PC-9 (cell line): ENCODE results near the gene SMARCA2. TPM values are rescaled to one million over a fixed set of nuclear protein-coding genes. Genes with fewer than 3 reads are reported as not detected.

Experiments used
- BruUV-seq: library from RNA; stranded (reverse); fragments of 400-500 nt; replicated peaks from 2 replicates; lab custom pipeline; 2021; lab: Mats Ljungman, UMichigan
- CTCF ChIA-PET: fragments of 300-600 bp; sonication (Branson Sonifier 250); formaldehyde crosslinking; loops from one replicate; lab custom pipeline; 2022; ENCODE audit warnings: antibody characterized with exemption; lab: Charles Lee
- POLR2A ChIA-PET: fragments of 300-600 bp; sonication (Branson Sonifier 250); formaldehyde crosslinking; loops from one replicate; lab custom pipeline; 2022; ENCODE audit warnings: antibody characterized with exemption; ENCODE audit not compliant: unreplicated experiment; lab: Charles Lee
- DNase-seq, 2 experiments: peaks; one replicate each; pipeline versions ENCODE4 v3.0.0 to v3.0.0-alpha.2; 2015 to 2022; ENCODE audit warnings: mixed read lengths in 1 of 2
- H2AFZ ChIP-seq: fragments of 200-600 bp; sonication (generic); 2 replicates; pipeline ENCODE4 v1.8.1; 2017; ENCODE audit warnings: antibody characterized with exemption
- H3F3A ChIP-seq: fragments of 200-600 bp; sonication (generic); 2 replicates; pipeline ENCODE4 v1.8.1; 2017; ENCODE audit warnings: antibody characterized with exemption, mild to moderate bottlenecking, low read depth; ENCODE audit not compliant: insufficient read depth
- H3K27ac ChIP-seq: fragments of 200-600 bp; sonication (generic); 2 replicates; pipeline ENCODE4 v1.6.1; 2016; ENCODE audit warnings: mixed run types
- H3K27me3 ChIP-seq: fragments of 200-600 bp; sonication (generic); 2 replicates; pipeline ENCODE4 v1.6.1; 2016; ENCODE audit warnings: low read depth, mixed run types; ENCODE audit not compliant: insufficient read depth
- H3K36me3 ChIP-seq: fragments of 200-600 bp; sonication (generic); 2 replicates; pipeline ENCODE4 v1.6.1; 2016; ENCODE audit warnings: low read depth, mixed run types
- H3K4me1 ChIP-seq: fragments of 200-600 bp; sonication (generic); replicated peaks from 2 replicates; pipeline ENCODE4 v1.6.1; 2016; ENCODE audit warnings: mixed run types; ENCODE audit not compliant: insufficient read depth
- H3K4me2 ChIP-seq: fragments of 200-600 bp; sonication (generic); 2 replicates; pipeline ENCODE4 v1.6.1; 2017; ENCODE audit warnings: mixed run types
- H3K4me3 ChIP-seq: fragments of 200-600 bp; sonication (generic); 2 replicates; pipeline ENCODE4 v1.6.1; 2016; ENCODE audit warnings: mixed run types
- H3K79me2 ChIP-seq: fragments of 200-600 bp; sonication (generic); 2 replicates; pipeline ENCODE4 v1.6.1; 2017; ENCODE audit warnings: low read depth, mixed run types
- H3K9me2 ChIP-seq: fragments of 200-600 bp; sonication (generic); 2 replicates; pipeline ENCODE4 v1.8.1; 2017; ENCODE audit warnings: mild to moderate bottlenecking; ENCODE audit not compliant: insufficient read depth
- H3K9me3 ChIP-seq: fragments of 200-600 bp; sonication (generic); 2 replicates; pipeline ENCODE4 v1.8.1; 2016; ENCODE audit warnings: low read depth; ENCODE audit not compliant: insufficient read depth
- H4K20me1 ChIP-seq: fragments of 200-600 bp; sonication (generic); 2 replicates; pipeline ENCODE4 v1.8.1; 2017; ENCODE audit not compliant: insufficient read depth
- EZH2 ChIP-seq: fragments of 200-600 bp; sonication (generic); IDR thresholded peaks from 2 replicates; pipeline ENCODE4 v1.8.0; 2017; ENCODE audit warnings: antibody characterized with exemption, low read depth
- intact Hi-C: fragments of 100-400 bp; cut with micrococcal nuclease; formaldehyde crosslinking; loops from one replicate; pipeline ENCODE4 v1.10.0; 2022; ENCODE audit not compliant: unreplicated experiment
- total RNA-seq: library from RNA; stranded (reverse); gene quantifications from 2 replicates; pipeline ENCODE4 v1.2.3, GENCODE V29; 2021
- TF ChIP-seq, protein P1 (sequence below): fragments of 200-600 bp; sonication (generic); conservative IDR thresholded peaks from 2 replicates; pipeline ENCODE4 v1.6.1; 2017; ENCODE audit warnings: mixed run types, antibody characterized with exemption, mild to moderate bottlenecking, moderate library complexity

The SMARCA2 gene
- total RNA-seq, 1 experiment from 2014 or later = 29.3 TPM

DNA sequence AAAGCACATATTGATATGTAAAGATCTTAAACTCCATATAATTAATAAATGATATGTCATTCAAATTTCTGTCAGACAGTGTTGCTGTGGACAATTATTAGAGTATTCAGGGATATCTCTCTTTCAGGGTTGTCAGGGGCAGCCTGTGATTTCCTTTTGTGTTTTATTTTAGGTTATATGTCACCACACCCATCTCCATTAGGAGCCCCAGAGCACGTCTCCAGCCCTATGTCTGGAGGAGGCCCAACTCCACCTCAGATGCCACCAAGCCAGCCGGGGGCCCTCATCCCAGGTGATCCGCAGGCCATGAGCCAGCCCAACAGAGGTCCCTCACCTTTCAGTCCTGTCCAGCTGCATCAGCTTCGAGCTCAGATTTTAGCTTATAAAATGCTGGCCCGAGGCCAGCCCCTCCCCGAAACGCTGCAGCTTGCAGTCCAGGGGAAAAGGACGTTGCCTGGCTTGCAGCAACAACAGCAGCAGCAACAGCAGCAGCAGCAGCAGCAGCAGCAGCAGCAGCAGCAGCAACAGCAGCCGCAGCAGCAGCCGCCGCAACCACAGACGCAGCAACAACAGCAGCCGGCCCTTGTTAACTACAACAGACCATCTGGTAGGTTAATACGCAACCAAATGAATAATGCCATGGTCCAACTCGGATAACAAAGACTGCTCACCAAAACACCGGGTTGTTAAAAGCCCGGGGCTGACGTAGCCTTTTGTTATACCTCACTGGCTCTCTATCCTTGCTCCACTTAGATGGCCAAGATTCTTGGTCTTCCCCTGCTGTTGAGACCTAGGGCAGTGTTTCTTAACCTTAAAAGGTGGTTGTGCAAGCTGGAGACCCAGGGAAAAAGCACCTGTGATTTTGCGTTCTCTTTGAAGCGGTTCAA is 24.4 kb downstream of the SMARCA2 start:
- H3K9me3 ChIP-seq = no peaks in the 10 kb centered on the region
- BruUV-seq = no TSS peak
- DNase-seq = no peak
- ChIA-PET CTCF (no interaction called here), POLR2A (no interaction called here)
- no peak for TF ChIP-seq EZH2
- TF ChIP-seq, protein P1, sequence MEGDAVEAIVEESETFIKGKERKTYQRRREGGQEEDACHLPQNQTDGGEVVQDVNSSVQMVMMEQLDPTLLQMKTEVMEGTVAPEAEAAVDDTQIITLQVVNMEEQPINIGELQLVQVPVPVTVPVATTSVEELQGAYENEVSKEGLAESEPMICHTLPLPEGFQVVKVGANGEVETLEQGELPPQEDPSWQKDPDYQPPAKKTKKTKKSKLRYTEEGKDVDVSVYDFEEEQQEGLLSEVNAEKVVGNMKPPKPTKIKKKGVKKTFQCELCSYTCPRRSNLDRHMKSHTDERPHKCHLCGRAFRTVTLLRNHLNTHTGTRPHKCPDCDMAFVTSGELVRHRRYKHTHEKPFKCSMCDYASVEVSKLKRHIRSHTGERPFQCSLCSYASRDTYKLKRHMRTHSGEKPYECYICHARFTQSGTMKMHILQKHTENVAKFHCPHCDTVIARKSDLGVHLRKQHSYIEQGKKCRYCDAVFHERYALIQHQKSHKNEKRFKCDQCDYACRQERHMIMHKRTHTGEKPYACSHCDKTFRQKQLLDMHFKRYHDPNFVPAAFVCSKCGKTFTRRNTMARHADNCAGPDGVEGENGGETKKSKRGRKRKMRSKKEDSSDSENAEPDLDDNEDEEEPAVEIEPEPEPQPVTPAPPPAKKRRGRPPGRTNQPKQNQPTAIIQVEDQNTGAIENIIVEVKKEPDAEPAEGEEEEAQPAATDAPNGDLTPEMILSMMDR = no peak
- H4K20me1 ChIP-seq = no peaks in the 10 kb centered on the region
- no peaks in the 10 kb centered on the region for H3K79me2 ChIP-seq
- intact Hi-C loops = no loop called here
- H3K27ac ChIP-seq = no peak overlapping the region
- no peak overlapping the region for H3K4me2 ChIP-seq
- no peaks in the 10 kb centered on the region for H3K9me2 ChIP-seq
- H2AFZ ChIP-seq = no peak overlapping the region
- H3K4me3 ChIP-seq = no peak overlapping the region
- H3K27me3 ChIP-seq = no peaks in the 10 kb centered on the region
- H3K36me3 ChIP-seq = no peaks in the 10 kb centered on the region
- H3F3A ChIP-seq = no peaks in the 10 kb centered on the region
- H3K4me1 ChIP-seq = no peaks in the 10 kb centered on the region

DNA sequence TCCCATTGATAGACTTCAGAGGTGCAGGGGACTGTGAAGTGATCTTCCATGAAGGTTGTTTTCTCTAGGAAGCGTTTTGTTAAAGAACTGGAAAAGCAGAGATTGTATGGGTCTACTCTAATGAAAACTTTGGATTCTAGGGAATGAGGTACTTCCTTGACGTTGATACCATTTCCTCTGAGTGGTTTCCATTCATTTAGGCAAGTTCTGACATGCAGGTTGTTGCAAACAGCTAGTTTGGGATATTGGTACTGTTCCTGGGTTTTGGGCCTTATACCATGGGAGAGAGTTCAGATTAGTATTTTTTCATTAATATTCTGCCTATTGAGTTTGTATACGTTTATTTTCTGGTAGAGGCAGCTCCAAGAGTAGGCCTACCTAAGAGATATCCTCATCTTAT is 25.7 kb downstream of the SMARCA2 start:
- intact Hi-C loops = no loop called here
- H3K27ac ChIP-seq = no peak overlapping the region
- POLR2A ChIA-PET = no interaction called here
- H3K27me3 ChIP-seq = no peaks in the 10 kb centered on the region
- H3K4me3 ChIP-seq = no peak overlapping the region
- no peak overlapping the region for H3K4me2 ChIP-seq
- no peaks in the 10 kb centered on the region for H3K9me3 ChIP-seq
- no peaks in the 10 kb centered on the region for H4K20me1 ChIP-seq
- H3K4me1 ChIP-seq = no peaks in the 10 kb centered on the region
- no peak overlapping the region for H2AFZ ChIP-seq
- DNase-seq = no peak
- H3F3A ChIP-seq = no peaks in the 10 kb centered on the region
- CTCF ChIA-PET = no interaction called here
- no peaks in the 10 kb centered on the region for H3K79me2 ChIP-seq
- H3K9me2 ChIP-seq = no peaks in the 10 kb centered on the region
- TF ChIP-seq, protein P1 = no peak
- TF ChIP-seq EZH2 = no peak
- BruUV-seq = no TSS peak
- H3K36me3 ChIP-seq = no peaks in the 10 kb centered on the region

- H2AFZ ChIP-seq = no peak overlapping the region
- H3K4me2 ChIP-seq = no peak overlapping the region
- H3K27me3 ChIP-seq = no peaks in the 10 kb centered on the region
- intact Hi-C loops = no loop called here
- ChIA-PET POLR2A (no interaction called here), CTCF (no interaction called here)
- no peak overlapping the region for H3K4me3 ChIP-seq
- no peaks in the 10 kb centered on the region for H3F3A ChIP-seq
- no peak for TF ChIP-seq EZH2
- TF ChIP-seq, protein P1 = no peak
- no peaks in the 10 kb centered on the region for H3K4me1 ChIP-seq
- H4K20me1 ChIP-seq = no peaks in the 10 kb centered on the region
- H3K9me2 ChIP-seq = no peaks in the 10 kb centered on the region
- no peaks in the 10 kb centered on the region for H3K36me3 ChIP-seq
- no peaks in the 10 kb centered on the region for H3K79me2 ChIP-seq
- no TSS peak for BruUV-seq
- H3K27ac ChIP-seq = no peak overlapping the region
- DNase-seq = no peak
- H3K9me3 ChIP-seq = no peaks in the 10 kb centered on the region
Measured at GRCh38 chr9:2041736-2042135, 26.6 kb downstream of the SMARCA2 start.
